SJCRH30 (cell line): Measurements from ENCODE around the gene SUPT20HL2. TPM values are rescaled to one million over a fixed set of nuclear protein-coding genes. Genes with fewer than 3 reads are reported as not detected.
A peak's percentile ranks its signal among the peaks of the same experiment; 100 is the strongest.

Experiments
- DNase-seq, 2 experiments: peaks; one replicate each; pipeline ENCODE4 v3.0.0-alpha.2; 2015 to 2020
- H3K27ac ChIP-seq: fragments of 250-450 bp; sonication (Bioruptor Pico); 2 replicates; pipeline ENCODE4 v1.5.1; 2020; ENCODE audit warnings: mild to moderate bottlenecking, moderate library complexity
- H3K27me3 ChIP-seq: fragments of 250-450 bp; sonication (Bioruptor Pico); 2 replicates; pipeline ENCODE4 v1.5.1; 2020; ENCODE audit warnings: mild to moderate bottlenecking, moderate library complexity
- H3K36me3 ChIP-seq: fragments of 250-450 bp; sonication (Bioruptor Pico); 2 replicates; pipeline ENCODE4 v1.5.1; 2020; ENCODE audit warnings: mild to moderate bottlenecking, moderate library complexity
- H3K4me1 ChIP-seq: fragments of 250-450 bp; sonication (Bioruptor Pico); 2 replicates; pipeline ENCODE4 v1.5.1; 2020; ENCODE audit warnings: mild to moderate bottlenecking, moderate library complexity
- H3K4me3 ChIP-seq: fragments of 250-450 bp; sonication (Bioruptor Pico); 2 replicates; pipeline ENCODE4 v1.5.1; 2020; ENCODE audit warnings: mild to moderate bottlenecking, moderate library complexity
- H3K9me3 ChIP-seq: fragments of 250-450 bp; sonication (Bioruptor Pico); replicated peaks from 2 replicates; pipeline ENCODE4 v1.5.1; 2020; ENCODE audit warnings: mild to moderate bottlenecking, moderate library complexity
- total RNA-seq: library from RNA; depleted of rRNA; stranded (reverse); fragments of >200 nt; shearing (Covaris generic); gene quantifications from 2 replicates; pipeline ENCODE4 v1.2.3, GENCODE V29; 2014; rRNA removed

The SUPT20HL2 gene
- total RNA-seq, 1 experiment from 2014 or later = 0.18 TPM

DNA sequence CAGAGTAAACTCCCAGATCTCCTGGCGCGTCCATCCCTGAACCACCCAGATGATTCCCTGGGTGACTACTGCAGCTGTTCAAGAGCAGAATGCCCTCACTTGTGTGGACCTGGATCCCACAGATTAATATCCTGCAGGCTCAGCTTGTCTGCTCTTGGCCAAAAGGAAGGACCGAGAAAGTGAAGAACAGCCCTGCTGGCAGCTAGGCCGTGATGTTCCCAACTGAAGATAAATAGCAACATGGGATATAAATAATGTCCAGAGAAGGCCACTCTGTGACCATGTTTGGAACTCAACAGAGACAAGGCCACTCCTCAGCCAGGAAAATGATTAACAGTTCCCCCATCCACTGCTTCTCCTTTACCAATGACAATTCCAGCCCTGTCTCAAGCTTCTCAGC, 21.5 kb downstream of the SUPT20HL2 start:
- Histone ChIP-seq H3K4me3 (no peak overlapping the region), H3K36me3 (no peaks in the 10 kb centered on the region), H3K27me3 (no peaks in the 10 kb centered on the region), H3K27ac (no peak overlapping the region), H3K4me1 (no peaks in the 10 kb centered on the region), H3K9me3 (no peaks in the 10 kb centered on the region)
- DNase-seq = peak in 1 of 2 experiments; percentile 38

DNA sequence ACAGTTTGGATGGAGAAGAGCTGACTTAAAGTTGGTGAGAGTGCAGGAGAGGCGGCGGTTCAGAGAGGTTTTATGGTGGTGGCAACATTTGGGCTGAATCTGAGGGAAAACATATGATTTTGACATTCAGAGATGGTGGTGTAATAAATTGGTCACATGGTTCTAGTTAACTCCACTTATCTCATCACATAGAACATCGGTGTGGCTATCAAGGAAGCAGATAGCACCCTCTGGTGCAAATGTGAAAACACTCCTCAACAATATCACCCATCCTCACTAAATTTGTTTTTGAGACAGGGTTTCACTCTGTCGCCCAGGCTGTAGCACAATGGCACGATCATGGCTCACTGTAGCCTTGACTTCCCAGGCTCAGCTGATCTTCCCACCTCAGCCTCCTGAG, 28.8 kb downstream of the SUPT20HL2 start:
- no peaks in the 10 kb centered on the region for H3K9me3 ChIP-seq
- H3K36me3 ChIP-seq = no peaks in the 10 kb centered on the region
- no peak for DNase-seq
- no peak overlapping the region for H3K27ac ChIP-seq
- H3K4me3 ChIP-seq = no peak overlapping the region
- H3K4me1 ChIP-seq = peaks cover 5% of the 10 kb centered on the region; the same call in 1 of the 2 replicates
- H3K27me3 ChIP-seq = no peaks in the 10 kb centered on the region

DNA sequence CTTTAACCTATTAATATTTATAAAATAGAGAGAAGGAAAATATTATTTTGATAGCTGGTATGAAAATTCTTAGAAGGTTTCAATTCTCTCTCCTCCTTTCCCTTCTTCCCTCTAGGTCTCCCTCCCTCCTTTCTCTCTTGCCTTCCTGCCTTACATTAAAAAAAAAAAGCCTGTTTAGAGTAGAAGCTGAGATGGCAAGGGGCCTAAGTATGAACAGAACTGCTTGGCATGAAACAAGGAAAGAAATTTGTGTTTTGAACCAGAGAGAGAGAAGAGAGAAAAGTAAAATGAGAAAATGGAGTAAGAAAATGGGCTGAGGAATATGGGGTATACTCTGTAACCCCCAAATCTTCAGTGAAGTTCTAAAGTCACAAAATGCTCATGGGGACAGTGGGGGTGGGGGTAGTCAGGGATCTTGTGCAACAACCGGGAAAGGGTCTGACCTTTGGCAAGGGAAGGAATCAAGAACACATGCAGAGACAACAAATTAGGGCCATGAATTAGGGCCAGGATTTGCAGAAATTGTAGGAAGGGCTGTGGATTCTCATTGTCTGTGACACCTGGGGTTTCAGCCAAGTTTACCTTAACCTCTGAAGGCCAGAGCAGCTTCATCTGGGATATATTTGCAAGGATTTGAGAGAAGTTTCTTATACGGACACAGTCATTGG, 30.6 kb downstream of the SUPT20HL2 start:
- Histone ChIP-seq H3K9me3 (no peaks in the 10 kb centered on the region), H3K27ac (peak overlapping the region; percentile 67), H3K27me3 (no peaks in the 10 kb centered on the region)

DNA sequence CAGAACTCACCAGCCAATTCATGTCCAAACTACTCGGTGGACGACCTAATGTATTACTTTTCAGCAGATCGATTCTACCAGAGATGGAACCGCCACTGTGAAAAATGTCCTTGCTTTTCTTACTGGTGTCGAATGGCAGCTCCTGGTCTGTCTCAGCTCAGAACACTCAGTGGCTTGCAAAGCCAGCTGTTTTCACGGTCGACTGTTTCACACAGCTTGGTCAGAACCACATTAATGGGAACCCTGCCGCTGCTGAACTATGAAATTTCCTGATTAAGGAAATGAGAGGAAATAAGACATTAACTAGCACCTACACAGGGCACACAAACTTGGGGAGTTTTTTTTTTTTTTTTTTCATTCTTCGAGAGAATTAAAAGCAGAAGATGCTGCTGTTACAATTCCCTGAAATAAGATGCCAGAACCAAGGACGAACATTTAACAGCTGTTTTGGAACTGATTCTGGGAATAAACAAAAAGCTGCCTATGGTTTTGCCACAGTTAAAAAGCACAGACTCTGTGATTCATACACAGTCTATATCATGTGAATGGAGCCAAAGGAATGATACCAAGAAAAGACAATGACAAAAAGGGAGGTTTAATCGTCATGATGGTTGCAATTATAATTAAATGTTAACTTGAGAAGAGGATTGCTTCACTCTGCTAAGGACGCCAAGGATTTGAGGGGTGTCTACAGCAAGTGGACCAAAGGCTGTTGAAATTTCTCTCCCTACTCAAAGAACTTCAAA, 31.3 kb downstream of the SUPT20HL2 start:
- peak overlapping the region; percentile 47 for H3K4me3 ChIP-seq
- H3K36me3 ChIP-seq = no peaks in the 10 kb centered on the region
- H3K9me3 ChIP-seq = no peaks in the 10 kb centered on the region
- H3K27me3 ChIP-seq = no peaks in the 10 kb centered on the region
- peak overlapping the region; percentile 67 for H3K27ac ChIP-seq
- peak; percentile 72 to 83 for DNase-seq
- peaks cover 5% of the 10 kb centered on the region; the same call in 1 of the 2 replicates for H3K4me1 ChIP-seq

More for the DNA sequence above, 30.6 kb downstream of the SUPT20HL2 start:
- H3K36me3 ChIP-seq = no peaks in the 10 kb centered on the region
- H3K4me3 ChIP-seq = peak overlapping the region; percentile 47
- peaks cover 5% of the 10 kb centered on the region; the same call in 1 of the 2 replicates for H3K4me1 ChIP-seq
- DNase-seq = no peak

DNA sequence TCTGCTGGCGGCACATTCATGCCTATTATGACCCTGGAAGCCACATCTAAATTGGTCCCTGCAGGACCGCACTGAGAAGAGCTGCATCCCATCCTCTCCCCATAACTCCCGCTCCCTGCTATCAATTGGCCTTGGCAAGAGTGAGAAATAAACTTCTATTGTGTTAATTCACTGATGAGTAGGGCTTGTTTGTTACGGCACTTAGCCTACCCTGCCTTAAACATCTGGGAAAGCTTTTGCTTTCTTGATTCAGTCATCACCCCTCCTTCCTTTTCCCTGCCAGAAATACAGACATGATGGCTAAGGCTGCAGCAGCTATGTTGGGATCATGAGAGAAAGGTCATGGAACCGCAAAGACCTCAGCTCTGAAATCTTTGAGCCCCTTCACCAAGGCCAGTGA, 36.5 kb downstream of the SUPT20HL2 start:
- Histone ChIP-seq H3K4me1 (no peaks in the 10 kb centered on the region), H3K27ac (no peak overlapping the region), H3K27me3 (no peaks in the 10 kb centered on the region), H3K4me3 (no peak overlapping the region), H3K9me3 (no peaks in the 10 kb centered on the region), H3K36me3 (no peaks in the 10 kb centered on the region)
- DNase-seq = no peak

DNA sequence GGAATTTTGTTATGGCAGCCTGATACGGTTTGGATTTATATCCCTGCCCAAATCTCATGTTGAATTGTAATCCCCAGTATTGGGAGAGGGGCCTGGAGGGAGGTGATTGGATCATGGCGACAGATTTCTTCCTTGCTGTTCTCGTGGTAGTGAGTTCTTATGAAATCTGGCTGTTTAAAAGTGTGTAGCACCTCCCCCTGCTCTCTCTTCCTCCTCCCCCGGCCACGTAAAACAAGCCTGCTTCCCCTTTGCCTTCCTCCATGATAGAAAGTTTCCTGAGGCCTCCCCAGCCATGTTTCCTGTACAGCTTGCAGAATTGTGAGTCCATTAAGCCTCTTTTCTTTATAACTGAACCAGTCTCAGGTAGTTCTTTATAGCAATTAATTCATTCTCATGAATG, 37.9 kb downstream of the SUPT20HL2 start:
- H3K36me3 ChIP-seq = no peaks in the 10 kb centered on the region
- H3K4me1 ChIP-seq = no peaks in the 10 kb centered on the region
- H3K4me3 ChIP-seq = no peak overlapping the region
- H3K27me3 ChIP-seq = no peaks in the 10 kb centered on the region
- no peaks in the 10 kb centered on the region for H3K9me3 ChIP-seq
- no peak overlapping the region for H3K27ac ChIP-seq
- no peak for DNase-seq

DNA sequence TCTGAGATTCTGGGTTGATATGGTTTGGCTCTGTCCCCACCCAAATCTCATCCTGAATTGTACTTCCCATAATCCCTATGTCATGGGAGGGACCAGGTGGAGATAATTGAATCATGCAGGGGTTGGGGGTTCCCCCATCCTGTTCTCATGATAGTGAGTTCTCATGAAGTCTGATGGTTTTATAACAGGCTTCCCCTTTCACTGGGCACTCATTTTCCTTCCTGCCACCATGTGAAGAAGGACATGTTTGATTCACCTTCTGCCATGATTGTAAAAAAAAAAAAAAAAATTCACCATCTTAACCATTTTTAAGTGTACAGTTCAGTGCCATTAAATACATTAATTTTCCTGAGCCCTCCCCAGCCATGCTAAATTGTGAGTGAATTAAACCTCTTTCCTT, 42.6 kb downstream of the SUPT20HL2 start:
- Histone ChIP-seq H3K27ac (no peak overlapping the region), H3K27me3 (no peaks in the 10 kb centered on the region), H3K36me3 (no peaks in the 10 kb centered on the region), H3K4me1 (no peaks in the 10 kb centered on the region), H3K9me3 (no peaks in the 10 kb centered on the region), H3K4me3 (no peak overlapping the region)
- DNase-seq = no peak

DNA sequence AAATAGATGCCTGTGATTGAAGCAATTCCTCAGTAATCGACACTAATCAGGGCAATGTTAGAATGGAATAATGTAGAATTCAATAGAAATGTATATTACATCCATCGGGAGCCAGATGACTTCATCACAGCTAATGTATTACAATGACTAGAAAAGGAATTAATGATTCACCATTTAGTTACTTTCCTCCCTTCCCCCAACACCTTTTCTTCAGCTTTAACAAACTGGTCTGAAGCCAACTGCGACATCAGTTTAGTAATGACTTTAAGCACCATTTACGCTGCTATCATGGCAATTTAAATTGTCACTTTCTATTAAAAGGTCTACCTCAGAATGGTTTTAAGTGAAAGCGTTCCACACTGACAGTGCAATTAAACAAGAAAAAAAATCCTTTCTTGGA, 45.1 kb downstream of the SUPT20HL2 start:
- no peak overlapping the region for H3K27ac ChIP-seq
- no peaks in the 10 kb centered on the region for H3K27me3 ChIP-seq
- no peaks in the 10 kb centered on the region for H3K36me3 ChIP-seq
- no peak overlapping the region for H3K4me3 ChIP-seq
- no peaks in the 10 kb centered on the region for H3K9me3 ChIP-seq
- no peaks in the 10 kb centered on the region for H3K4me1 ChIP-seq
- DNase-seq = no peak

DNA sequence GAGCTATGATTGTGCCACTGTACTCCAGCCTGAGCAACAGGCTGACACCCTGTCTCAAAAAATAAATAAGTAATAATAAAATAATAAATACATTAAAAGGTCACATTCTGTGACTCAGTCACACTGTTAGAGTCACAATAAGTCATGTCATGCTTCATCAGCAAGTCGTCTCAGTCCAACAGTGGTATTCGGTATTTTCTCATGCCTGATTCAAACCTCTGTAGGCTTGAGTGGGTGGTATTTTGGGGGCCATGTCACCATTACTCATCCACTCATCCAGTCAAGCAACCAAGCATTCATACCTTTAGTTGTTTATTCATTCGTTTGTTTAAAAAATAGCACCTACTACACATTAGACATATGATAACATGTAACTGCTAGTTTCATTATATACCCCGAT, 46.9 kb downstream of the SUPT20HL2 start:
- Histone ChIP-seq H3K9me3 (no peaks in the 10 kb centered on the region), H3K36me3 (no peaks in the 10 kb centered on the region), H3K27me3 (no peaks in the 10 kb centered on the region), H3K4me1 (no peaks in the 10 kb centered on the region), H3K4me3 (no peak overlapping the region), H3K27ac (no peak overlapping the region)
- no peak for DNase-seq

DNA sequence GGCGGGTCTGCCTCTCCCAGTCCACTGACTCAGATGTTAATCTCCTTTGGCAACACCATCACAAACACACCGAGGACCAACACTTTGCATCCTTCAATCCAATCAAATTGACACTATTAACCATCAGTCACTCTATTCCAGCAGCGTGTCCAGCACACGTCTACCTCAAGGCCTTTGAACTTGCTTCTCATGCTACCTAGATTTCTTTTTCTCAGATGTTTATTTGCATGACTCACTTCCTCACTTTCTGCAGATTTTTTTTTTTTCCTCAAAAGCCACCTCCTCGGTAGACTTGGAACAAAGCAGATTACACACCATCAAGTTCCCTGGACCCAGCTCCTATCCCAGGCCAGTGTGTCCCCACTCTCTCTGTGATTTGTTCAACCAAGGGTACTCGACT, 49.5 kb downstream of the SUPT20HL2 start:
- H3K9me3 ChIP-seq = no peaks in the 10 kb centered on the region

DNA sequence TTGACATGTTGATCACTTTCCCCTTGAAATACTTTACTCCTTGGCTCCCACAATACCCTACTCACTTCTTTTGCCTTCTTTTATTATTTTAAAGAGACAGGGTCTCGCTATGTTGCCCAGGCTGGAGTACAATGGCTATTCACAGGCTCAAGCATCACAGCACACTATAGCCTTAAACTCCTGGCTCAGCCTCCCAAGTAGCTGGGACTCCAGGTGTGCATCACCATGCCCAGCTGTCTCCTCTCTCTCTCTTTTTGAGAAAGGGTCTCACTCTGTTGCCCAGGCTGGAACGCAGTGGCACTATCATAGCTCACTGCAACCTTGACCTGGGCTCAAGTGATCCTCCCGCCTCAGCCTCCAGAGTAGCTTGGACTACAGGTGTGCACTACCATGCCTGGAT, 51.6 kb downstream of the SUPT20HL2 start:
- no peaks in the 10 kb centered on the region for H3K4me1 ChIP-seq
- no peak overlapping the region for H3K27ac ChIP-seq
- no peak for DNase-seq
- no peak overlapping the region for H3K4me3 ChIP-seq
- H3K36me3 ChIP-seq = no peaks in the 10 kb centered on the region
- H3K9me3 ChIP-seq = no peaks in the 10 kb centered on the region
- H3K27me3 ChIP-seq = no peaks in the 10 kb centered on the region

More for the DNA sequence above, 49.5 kb downstream of the SUPT20HL2 start:
- no peak for DNase-seq
- Histone ChIP-seq H3K4me3 (no peak overlapping the region), H3K36me3 (no peaks in the 10 kb centered on the region), H3K27ac (no peak overlapping the region), H3K4me1 (no peaks in the 10 kb centered on the region), H3K27me3 (no peaks in the 10 kb centered on the region)

Other genes with a start within 250 kb of the SUPT20HL2 start
- 22.6 and 27.5 TPM in 2 replicates for gene ZFX, start 164.3 kb downstream of the SUPT20HL2 start, total RNA-seq
- 0.04 TPM in 1 of 2 replicates, not detected in the other for gene SUPT20HL1, start 46.6 kb upstream of the SUPT20HL2 start, total RNA-seq
- gene PDK3, start 151.2 kb upstream of the SUPT20HL2 start, total RNA-seq = 22.1 and 23.0 TPM in 2 replicates